GM12892 (cell line): ENCODE results near the gene PIP5KL1.

Experiments
- POLR2A ChIP-seq: IDR thresholded peaks from 2 replicates; pipeline ENCODE4 v1.6.1; 2011; ENCODE audit warnings: low read depth, low read length, control low read depth
- POLR2AphosphoS5 ChIP-seq: IDR thresholded peaks from 2 replicates; pipeline ENCODE4 v1.6.1; 2011; ENCODE audit warnings: low read depth, low read length, control low read depth

DNA sequence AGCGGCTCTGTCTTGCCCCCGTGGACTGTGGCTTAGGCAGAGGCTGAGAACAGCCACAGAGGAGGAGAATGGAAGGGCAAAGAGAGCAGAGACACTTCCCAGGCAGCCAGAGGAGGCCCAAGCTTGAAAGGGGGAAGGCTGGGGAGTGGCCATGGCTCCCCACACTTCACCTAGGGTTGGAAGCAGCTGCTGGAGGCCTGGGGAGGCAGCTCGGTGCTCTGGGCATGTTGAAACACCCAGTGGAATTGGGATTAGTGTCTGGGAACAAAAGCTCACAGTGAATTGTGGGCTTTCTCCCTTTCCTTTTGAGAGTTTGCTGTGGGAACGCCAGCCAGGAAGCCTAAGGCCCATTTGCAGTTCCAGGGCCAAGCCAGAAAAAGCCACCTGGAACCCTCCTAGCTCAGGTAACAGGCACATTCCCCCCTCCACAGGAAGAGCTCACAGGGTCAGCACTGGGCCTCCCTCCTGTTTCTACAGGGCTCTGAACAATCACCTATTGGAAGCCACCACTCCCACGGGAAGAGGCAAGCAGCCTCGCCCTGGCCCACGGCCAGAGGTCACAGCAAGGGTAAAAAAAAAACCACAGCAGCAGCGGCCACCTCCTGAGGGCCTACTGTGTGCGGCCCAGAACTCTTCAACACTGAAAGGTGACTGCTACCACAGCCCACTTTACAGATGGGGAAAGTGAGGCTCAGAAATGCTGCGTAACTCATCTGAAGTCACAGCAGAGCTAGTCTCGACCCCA is 30.0 kb upstream of the PIP5KL1 start:
- TF ChIP-seq POLR2A, result no peak
- TF ChIP-seq POLR2AphosphoS5, result no peak
